HG03457 (cell line): ENCODE data around the gene GTF2A1.
"Not testable (repeated sequence)": the region's sequence is repeated elsewhere in the genome, so short reads cannot be mapped to it uniquely, and the experiment has no call there.

Source experiments
- ATAC-seq: cut with Tn5 transposase; IDR thresholded peaks from one replicate; pipeline ENCODE4 v1.9.1; 2021; ENCODE audit warnings: moderate number of reproducible peaks; ENCODE audit not compliant: unreplicated experiment

Gene GTF2A1

GRCh38 chr14:81233615-81234014, 12.9 kb upstream of the GTF2A1 start:
- no peak for ATAC-seq

- ATAC-seq: no peak
Measured at GRCh38 chr14:81231540-81231939, 10.8 kb upstream of the GTF2A1 start.

GRCh38 chr14:81224222-81224621, 3.5 kb upstream of the GTF2A1 start:
- no peak for ATAC-seq

GRCh38 chr14:81223788-81224187, 3.0 kb upstream of the GTF2A1 start:
- ATAC-seq: not testable (repeated sequence)

GRCh38 chr14:81222691-81223090, 1.9 kb upstream of the GTF2A1 start:
- ATAC-seq: no peak

- ATAC-seq: no peak
Measured at GRCh38 chr14:81222126-81222525, 1.4 kb upstream of the GTF2A1 start.

GRCh38 chr14:81221579-81222102, 882 bp upstream of the GTF2A1 start:
- no peak for ATAC-seq

- no peak for ATAC-seq
Measured at GRCh38 chr14:81220580-81220829, 254 bp downstream of the GTF2A1 start.

- no peak for ATAC-seq
Measured at GRCh38 chr14:81219759-81220579, 790 bp downstream of the GTF2A1 start.

GRCh38 chr14:81219210-81219758, 1.5 kb downstream of the GTF2A1 start:
- peak; percentile 68 for ATAC-seq

- no peak for ATAC-seq
Measured at GRCh38 chr14:81211844-81212243, 8.9 kb downstream of the GTF2A1 start.

- no peak for ATAC-seq
Measured at GRCh38 chr14:81209167-81209836, 11.5 kb downstream of the GTF2A1 start.

GRCh38 chr14:81208489-81208888, 12.3 kb downstream of the GTF2A1 start:
- ATAC-seq: no peak

- no peak for ATAC-seq
Measured at GRCh38 chr14:81206115-81206514, 14.6 kb downstream of the GTF2A1 start.

GRCh38 chr14:81205639-81206038, 15.1 kb downstream of the GTF2A1 start:
- ATAC-seq: no peak

- ATAC-seq: no peak
Measured at GRCh38 chr14:81200054-81200453, 20.7 kb downstream of the GTF2A1 start.

GRCh38 chr14:81199084-81199483, 21.7 kb downstream of the GTF2A1 start:
- no peak for ATAC-seq

GRCh38 chr14:81198651-81199050, 22.1 kb downstream of the GTF2A1 start:
- ATAC-seq: no peak

GRCh38 chr14:81193924-81194633, 26.7 kb downstream of the GTF2A1 start:
- ATAC-seq: no peak

GRCh38 chr14:81192594-81192993, 28.2 kb downstream of the GTF2A1 start:
- no peak for ATAC-seq

- ATAC-seq: peak; percentile 81
Measured at GRCh38 chr14:81187832-81188522, 32.8 kb downstream of the GTF2A1 start.
